GM12891 (cell line): ENCODE measurements around the gene MICOS13.

Experiments
- DNase-seq: peaks from one replicate; pipeline ENCODE4 v3.0.0; 2011; ENCODE audit warnings: low spot score; ENCODE audit not compliant: insufficient read length
- FAIRE-seq: peaks from 2 replicates; lab custom pipeline; 2011; peaks lifted over from hg19 to GRCh38; lab: Jason Lieb, UNC
- PAX5 ChIP-seq: IDR thresholded peaks from 2 replicates; pipeline ENCODE4 v1.6.1; 2011; ENCODE audit warnings: low read length, moderate library complexity, mild to moderate bottlenecking; ENCODE audit not compliant: insufficient read depth, severe bottlenecking
- POLR2A ChIP-seq: IDR thresholded peaks from 2 replicates; pipeline ENCODE4 v1.6.1; 2011; ENCODE audit warnings: low read depth, low read length, control low read depth
- POLR2AphosphoS5 ChIP-seq: IDR thresholded peaks from 2 replicates; pipeline ENCODE4 v1.6.1; 2011; ENCODE audit warnings: low read depth, low read length, control low read depth
- POU2F2 ChIP-seq: IDR thresholded peaks from 2 replicates; pipeline ENCODE4 v1.6.1; 2011; ENCODE audit warnings: low read depth, mild to moderate bottlenecking, control low read depth, low read length, moderate library complexity
- SPI1 ChIP-seq: IDR thresholded peaks from 2 replicates; pipeline ENCODE4 v1.6.1; 2011; ENCODE audit warnings: low read depth, low read length, control low read depth
- TAF1 ChIP-seq: IDR thresholded peaks from 2 replicates; pipeline ENCODE4 v1.6.1; 2011; ENCODE audit warnings: low read depth, low read length, control low read depth

The MICOS13 gene

GRCh38 chr19:5687360-5688198 is 7.3 kb upstream of the MICOS13 start:
- TF ChIP-seq POLR2AphosphoS5 (no peak), POU2F2 (no peak), TAF1 (no peak), POLR2A (no peak), SPI1 (no peak), PAX5 (no peak)
- DNase-seq (no peak), FAIRE-seq (no peak)

DNA sequence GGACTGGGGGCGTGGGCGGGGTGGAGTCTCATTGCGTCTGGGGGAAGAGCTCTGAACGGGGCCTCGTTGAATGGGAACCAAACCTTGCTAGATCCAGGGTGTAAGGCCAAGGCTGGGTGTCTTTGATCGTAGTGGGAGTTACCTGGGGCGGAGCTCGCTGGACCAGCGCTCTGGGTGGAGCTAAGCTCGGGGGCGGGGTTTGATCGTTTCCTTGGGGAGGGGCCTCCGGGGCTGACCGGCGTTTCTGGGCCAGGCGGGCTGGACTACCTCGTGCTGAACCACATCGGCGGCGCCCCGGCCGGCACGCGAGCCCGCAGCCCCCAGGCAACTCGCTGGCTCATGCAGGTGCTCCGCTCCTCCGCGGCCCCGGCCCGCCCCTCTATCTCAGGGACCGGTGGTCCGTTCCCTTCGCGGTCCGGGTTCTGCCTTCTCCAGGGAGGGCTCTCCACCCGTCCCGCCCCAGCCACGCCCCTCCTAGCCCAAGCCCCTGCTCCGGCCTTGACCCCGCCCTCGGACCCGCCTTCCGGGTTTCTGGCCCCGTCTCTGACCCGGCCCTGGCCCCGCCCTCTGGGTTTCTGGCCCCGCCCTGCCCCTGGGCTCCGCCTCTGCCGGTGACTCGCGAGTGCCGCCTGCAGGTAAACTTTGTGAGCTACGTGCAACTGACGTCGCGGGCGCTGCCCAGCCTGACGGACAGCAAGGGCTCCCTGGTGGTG is 6.5 kb upstream of the MICOS13 start:
- TF ChIP-seq TAF1 (0 out of 2 replicates have a peak, but pooled peaks have one; percentile 30), POU2F2 (no peak), POLR2A (no peak), SPI1 (no peak), POLR2AphosphoS5 (no peak), PAX5 (no peak)
- peak; percentile 97 for FAIRE-seq
- DNase-seq = peak; percentile 96

DNA sequence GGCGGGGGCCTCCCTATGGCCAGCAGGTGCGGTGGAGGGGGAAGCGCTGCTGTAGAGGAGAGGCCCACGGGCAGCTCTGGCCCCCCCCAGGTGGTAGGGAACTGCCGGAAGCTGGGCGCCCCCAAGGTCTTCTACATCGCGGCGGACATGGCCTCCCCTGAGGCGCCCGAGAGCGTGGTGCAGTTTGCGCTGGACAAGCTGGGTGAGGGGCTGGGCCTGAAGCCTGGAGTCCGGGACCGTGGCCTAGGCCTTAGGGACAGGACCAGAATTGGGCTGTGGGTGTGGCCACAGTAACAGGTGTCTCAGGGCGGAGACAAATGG is 6.0 kb upstream of the MICOS13 start:
- no peak for TF ChIP-seq PAX5
- TF ChIP-seq POLR2AphosphoS5 = no peak
- TF ChIP-seq TAF1 = no peak
- no peak for TF ChIP-seq POU2F2
- no peak for TF ChIP-seq POLR2A
- TF ChIP-seq SPI1 = no peak
- FAIRE-seq = no peak

GRCh38 chr19:5684694-5685430 is 4.5 kb upstream of the MICOS13 start:
- FAIRE-seq = no peak
- TF ChIP-seq POLR2A (no peak), POLR2AphosphoS5 (no peak), PAX5 (no peak), POU2F2 (no peak), TAF1 (no peak), SPI1 (no peak)

More for the DNA sequence above, 6.0 kb upstream of the MICOS13 start:
- DNase-seq = no peak

DNA sequence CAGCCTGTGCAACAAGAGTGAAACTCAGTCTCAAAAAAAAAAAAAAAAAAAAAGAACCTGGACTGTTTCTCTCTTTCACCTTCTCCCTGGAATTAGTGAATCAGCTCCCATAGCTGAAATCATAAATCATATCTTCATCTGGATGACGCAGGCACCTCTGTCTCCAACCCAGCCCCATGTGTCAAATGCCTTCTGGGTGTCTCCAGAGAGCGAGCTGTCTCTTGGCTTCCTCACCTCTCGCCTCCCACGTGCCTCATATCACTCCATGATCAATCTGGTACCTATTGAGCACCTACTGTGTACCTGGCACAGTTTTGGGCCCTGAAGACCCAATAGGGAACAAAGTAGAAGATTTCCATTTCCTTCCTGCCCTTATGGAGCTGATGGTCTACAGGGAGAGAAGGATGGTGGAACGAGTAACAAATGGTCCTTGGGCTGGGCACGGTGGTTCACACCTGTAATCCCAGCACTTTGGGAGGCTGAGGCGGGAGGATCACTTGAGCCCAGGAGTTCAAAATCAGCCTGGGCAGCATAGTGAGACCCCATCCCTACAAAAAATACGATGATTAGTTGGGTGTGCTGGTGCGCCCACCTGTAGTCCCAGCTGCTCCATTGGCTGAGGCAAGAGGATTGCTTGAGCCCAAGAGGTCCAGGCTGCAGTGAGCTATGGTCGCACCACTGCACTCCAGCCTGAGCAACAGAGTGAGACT is 3.0 kb upstream of the MICOS13 start:
- no peak for TF ChIP-seq PAX5
- TF ChIP-seq POU2F2 = no peak
- no peak for TF ChIP-seq TAF1
- TF ChIP-seq POLR2A = no peak
- no peak for DNase-seq
- FAIRE-seq = no peak

More at GRCh38 chr19:5684694-5685430, 4.5 kb upstream of the MICOS13 start:
- no peak for DNase-seq

- FAIRE-seq = no peak
- no peak for TF ChIP-seq POLR2A
- TF ChIP-seq TAF1 = no peak
- TF ChIP-seq SPI1 = no peak
- TF ChIP-seq POLR2AphosphoS5 = no peak
- no peak for TF ChIP-seq PAX5
- TF ChIP-seq POU2F2 = no peak
- no peak for DNase-seq
Measured at GRCh38 chr19:5682107-5682482, 1.8 kb upstream of the MICOS13 start.

GRCh38 chr19:5681391-5682106 is 1.2 kb upstream of the MICOS13 start:
- TF ChIP-seq TAF1 = no peak
- no peak for TF ChIP-seq SPI1
- TF ChIP-seq POU2F2 = no peak
- TF ChIP-seq POLR2A = no peak
- no peak for TF ChIP-seq PAX5
- TF ChIP-seq POLR2AphosphoS5 = no peak
- no peak for FAIRE-seq
- DNase-seq = no peak

DNA sequence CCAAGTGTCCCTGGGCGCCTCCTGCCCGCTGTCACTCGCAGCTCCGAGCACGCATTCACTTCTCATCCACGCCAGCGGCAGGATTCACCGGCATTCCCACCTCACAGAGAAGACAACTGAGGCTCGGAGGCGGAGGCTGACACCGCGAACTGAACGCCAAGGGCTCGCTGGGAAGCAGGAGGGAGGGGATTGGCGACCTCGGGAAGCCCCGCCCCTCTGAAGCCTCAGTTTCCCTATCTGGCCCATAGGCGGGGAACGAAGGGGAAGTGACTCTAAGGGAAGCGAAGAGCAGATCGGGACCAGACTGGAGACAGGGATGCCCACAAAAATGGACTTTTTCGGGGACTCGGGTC is 256 bp downstream of the MICOS13 start:
- TF ChIP-seq POLR2AphosphoS5 = no peak
- TF ChIP-seq POU2F2 = no peak
- TF ChIP-seq TAF1 = no peak
- no peak for TF ChIP-seq PAX5
- TF ChIP-seq SPI1 = no peak
- no peak for TF ChIP-seq POLR2A
- FAIRE-seq (no peak), DNase-seq (no peak)
